PFSK-1 (cell line): ENCODE data around the gene KDM3A.

Experiments
- POLR2AphosphoS5 ChIP-seq: IDR thresholded peaks from 2 replicates; pipeline ENCODE4 v1.6.1; 2012; ENCODE audit warnings: low read depth, mild to moderate bottlenecking, control low read depth, low read length, moderate library complexity
- SIN3A ChIP-seq: IDR thresholded peaks from 2 replicates; pipeline ENCODE4 v1.6.1; 2012; ENCODE audit warnings: mild to moderate bottlenecking, low read length, moderate library complexity, borderline replicate concordance; ENCODE audit not compliant: insufficient read depth

DNA sequence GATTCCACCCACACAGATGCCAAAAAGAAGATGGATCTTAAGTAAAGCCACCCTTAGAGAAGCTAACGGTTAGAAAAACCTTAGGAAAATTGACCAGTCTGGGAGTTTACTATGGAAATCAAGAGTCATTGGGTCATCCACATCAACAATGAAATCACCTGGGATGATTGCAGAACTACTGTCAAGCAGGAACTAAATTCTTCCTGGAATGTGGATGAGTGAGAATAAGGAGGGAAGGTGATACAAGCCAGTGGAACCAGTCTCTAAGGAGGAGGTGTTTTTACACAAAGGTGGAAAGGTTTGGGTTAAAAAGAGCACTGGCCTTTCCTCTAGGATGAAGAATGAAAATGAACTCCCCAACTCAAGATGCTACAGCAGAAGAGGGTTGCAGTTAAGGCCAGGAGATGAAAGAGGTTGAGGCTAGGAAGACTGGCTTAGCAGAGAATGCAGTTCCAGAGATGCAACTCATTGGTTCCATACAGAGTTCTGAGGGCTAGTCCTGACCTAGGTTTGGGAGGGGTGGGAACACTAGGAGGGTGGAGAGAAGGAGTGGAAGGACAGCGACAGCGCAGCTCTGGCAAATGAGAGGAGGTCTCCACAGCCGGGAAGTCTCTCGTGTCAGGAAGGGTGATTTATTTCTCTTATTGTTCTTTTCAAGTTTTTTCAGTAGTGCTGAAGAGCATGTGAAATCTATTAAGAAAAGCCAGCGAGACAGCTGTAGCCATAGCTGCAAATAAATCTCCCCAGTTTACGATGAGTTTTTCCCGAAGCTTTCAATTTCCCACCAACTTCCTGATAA is 27.7 kb upstream of the KDM3A start:
- TF ChIP-seq SIN3A (no peak), POLR2AphosphoS5 (no peak)
